GM21786 (cell line): ENCODE results near the gene DDX27.
A peak's percentile ranks its signal among the peaks of the same experiment; 100 is the strongest.
"Not testable (repeated sequence)": the region's sequence is repeated elsewhere in the genome, so short reads cannot be mapped to it uniquely, and the experiment has no call there.

Source experiments
- ATAC-seq: cut with Tn5 transposase; IDR thresholded peaks from one replicate; pipeline ENCODE4 v1.9.1; 2021; ENCODE audit not compliant: unreplicated experiment

DDX27 gene

GRCh38 chr20:49219091-49219923 is at the start of gene DDX27:
Gene DDX27, plus strand, starts transcription at chr20:49219416. Its CDS starts 33 bp downstream, at chr20:49219449.
- ATAC-seq: peak; percentile 90

- ATAC-seq: no peak
Measured at GRCh38 chr20:49169547-49169946, 49.7 kb upstream of the DDX27 start.

GRCh38 chr20:49170714-49171113 is 48.5 kb upstream of the DDX27 start:
- no peak for ATAC-seq

GRCh38 chr20:49171909-49172308 is 47.3 kb upstream of the DDX27 start:
- ATAC-seq: no peak

- no peak for ATAC-seq
Measured at GRCh38 chr20:49172413-49172812, 46.8 kb upstream of the DDX27 start.

- no peak for ATAC-seq
Measured at GRCh38 chr20:49174183-49174582, 45.0 kb upstream of the DDX27 start.

- ATAC-seq: no peak
Measured at GRCh38 chr20:49179368-49180277, 39.6 kb upstream of the DDX27 start.

GRCh38 chr20:49181265-49181877 is 37.8 kb upstream of the DDX27 start:
- ATAC-seq: no peak

- no peak for ATAC-seq
Measured at GRCh38 chr20:49183444-49183843, 35.8 kb upstream of the DDX27 start.

GRCh38 chr20:49184084-49184501 is 35.1 kb upstream of the DDX27 start:
- not testable (repeated sequence) for ATAC-seq

- no peak for ATAC-seq
Measured at GRCh38 chr20:49184691-49185070, 34.5 kb upstream of the DDX27 start.

- no peak for ATAC-seq
Measured at GRCh38 chr20:49185071-49185761, 34.0 kb upstream of the DDX27 start.

GRCh38 chr20:49186535-49187329 is 32.5 kb upstream of the DDX27 start:
- no peak for ATAC-seq

- no peak for ATAC-seq
Measured at GRCh38 chr20:49187330-49187850, 31.8 kb upstream of the DDX27 start.

- peak; percentile 87 for ATAC-seq
Measured at GRCh38 chr20:49187851-49188641, 31.2 kb upstream of the DDX27 start, which contains the start of gene STAU1. Gene STAU1, minus strand, starts transcription at chr20:49188334. Its CDS starts 22,133 bp downstream, at chr20:49166201.

- not testable (repeated sequence) for ATAC-seq
Measured at GRCh38 chr20:49192944-49193518, 26.2 kb upstream of the DDX27 start.

- ATAC-seq: no peak
Measured at GRCh38 chr20:49199729-49200293, 19.4 kb upstream of the DDX27 start.

- ATAC-seq: no peak
Measured at GRCh38 chr20:49203011-49203410, 16.2 kb upstream of the DDX27 start.
